Putamen (tissue), 1 donor: ENCODE results near the gene GPR137.
A peak's percentile ranks its signal among the peaks of the same experiment; 100 is the strongest.

Source experiments
- DNase-seq: peaks from one replicate; pipeline ENCODE4 v3.0.0-alpha.2; 2016; ENCODE audit warnings: low spot score

GPR137 gene

DNA sequence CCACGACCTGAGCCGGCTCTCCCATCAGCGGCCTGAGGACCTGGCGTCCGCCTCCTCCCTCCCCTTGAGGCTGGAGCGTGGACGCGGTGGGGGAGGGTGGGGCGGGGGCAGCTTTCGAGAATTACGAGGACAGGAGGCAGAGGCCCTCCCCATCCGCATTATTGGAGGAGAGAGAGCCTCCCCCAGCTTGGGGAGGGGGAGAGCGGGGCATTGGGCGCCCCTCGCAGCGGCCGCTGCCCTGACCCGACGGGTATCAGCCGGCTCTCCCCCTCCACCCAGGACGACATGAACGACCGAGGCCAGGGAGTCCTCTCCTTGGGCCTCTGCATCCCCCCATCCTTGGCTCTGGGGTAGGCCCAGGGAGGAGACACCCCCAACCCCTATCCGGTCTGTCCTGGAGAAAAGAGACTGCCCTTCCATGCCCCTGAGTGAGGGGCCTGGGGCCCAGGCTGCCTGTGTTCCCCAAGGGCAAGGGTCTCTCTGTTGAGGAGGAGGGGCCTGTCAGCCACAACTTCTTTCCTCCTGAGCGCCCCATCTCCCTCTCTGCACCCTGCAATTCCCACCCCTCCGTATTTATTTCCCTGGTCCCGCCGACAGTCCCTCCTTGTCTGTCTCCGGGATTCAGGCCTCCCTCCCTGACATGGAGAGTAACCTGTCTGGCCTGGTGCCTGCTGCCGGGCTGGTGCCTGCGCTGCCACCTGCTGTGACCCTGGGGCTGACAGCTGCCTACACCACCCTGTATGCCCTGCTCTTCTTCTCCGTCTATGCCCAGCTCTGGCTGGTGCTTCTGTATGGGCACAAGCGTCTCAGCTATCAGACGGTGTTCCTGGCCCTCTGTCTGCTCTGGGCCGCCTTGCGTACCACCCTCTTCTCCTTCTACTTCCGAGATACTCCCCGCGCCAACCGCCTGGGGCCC is 495 bp downstream of the GPR137 start:
- no peak for DNase-seq

DNA sequence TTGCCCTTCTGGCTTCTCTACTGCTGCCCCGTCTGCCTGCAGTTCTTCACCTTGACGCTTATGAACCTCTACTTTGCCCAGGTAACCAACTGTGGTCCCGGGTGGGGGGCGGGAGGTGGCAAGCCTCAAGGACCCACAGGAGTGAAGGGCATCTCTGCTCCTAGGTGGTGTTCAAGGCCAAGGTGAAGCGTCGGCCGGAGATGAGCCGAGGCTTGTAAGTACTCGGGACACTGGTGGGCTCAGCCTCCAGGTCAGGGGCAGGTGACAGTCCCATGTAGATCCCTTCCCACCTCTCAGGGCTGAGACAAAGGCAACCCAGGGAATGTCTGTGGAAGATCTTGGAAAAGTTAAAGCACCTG is 1.1 kb downstream of the GPR137 start:
- no peak for DNase-seq

- no peak for DNase-seq
These were observed 2.2 kb downstream of the GPR137 start for GRCh38 chr11:64287676-64288352.

GRCh38 chr11:64288353-64288750 is 2.7 kb downstream of the GPR137 start:
- no peak for DNase-seq

DNA sequence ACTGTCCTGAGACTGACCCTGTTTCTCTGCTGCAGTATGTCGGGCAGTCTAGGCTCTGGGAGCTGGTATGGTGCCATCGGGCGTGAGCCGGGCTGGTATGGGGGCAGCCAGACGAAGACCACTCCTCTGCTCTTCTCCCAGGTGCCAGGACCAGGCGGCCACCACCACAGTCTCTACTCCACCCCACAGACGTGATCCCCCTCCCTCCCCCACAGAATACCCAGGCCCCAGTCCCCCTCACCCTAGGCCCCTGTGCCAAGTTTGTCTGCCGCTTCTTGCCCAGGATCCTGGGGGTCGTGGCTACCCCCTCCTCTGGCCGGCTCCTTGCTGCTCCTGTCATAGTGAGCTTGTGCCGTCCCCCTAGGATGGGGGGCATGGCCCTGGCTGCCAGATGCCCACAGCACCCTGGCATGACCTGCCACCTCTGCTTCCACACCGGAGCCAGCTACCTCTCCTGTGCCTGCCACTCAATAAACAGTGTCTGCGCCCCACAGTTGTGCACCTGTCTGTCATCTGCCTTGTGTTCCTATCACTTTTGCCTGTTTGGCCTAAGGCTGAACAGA is 3.4 kb downstream of the GPR137 start:
- DNase-seq: no peak

GRCh38 chr11:64290352-64291261 is 5.0 kb downstream of the GPR137 start:
- DNase-seq: no peak

DNA sequence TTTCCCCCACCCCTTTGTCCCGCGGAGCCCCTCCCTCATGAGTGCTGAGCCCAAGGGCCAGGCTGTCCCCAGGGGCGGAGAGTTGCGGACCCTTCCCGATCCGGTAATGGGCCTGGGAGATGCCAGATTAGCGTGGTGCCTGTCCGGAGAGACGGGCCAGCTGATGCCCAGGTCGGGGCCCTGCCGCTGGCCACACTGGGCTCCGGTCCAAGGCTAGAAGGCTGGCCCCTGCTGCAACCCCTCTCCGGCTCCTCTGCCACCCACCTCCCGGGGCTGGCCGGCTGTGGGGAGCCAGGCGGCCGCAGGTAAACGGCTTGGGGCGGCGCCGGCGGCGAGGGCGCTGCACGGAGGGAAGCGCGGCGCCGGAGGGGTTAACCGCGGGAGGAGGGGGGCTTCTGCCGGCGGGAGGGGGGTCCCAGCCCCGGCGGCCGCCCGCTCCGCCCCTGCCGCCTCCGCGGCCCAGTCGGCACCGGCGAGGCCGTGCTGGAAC is 5.7 kb downstream of the GPR137 start, which contains the start of gene KCNK4:
Gene KCNK4, plus strand, starts transcription at position 41 of the 490 bp plus-strand sequence. CDS start 1,717 bp downstream, outside the sequence.
- no peak for DNase-seq

- no peak for DNase-seq
These were observed 6.3 kb downstream of the GPR137 start for GRCh38 chr11:64291752-64292459.

DNA sequence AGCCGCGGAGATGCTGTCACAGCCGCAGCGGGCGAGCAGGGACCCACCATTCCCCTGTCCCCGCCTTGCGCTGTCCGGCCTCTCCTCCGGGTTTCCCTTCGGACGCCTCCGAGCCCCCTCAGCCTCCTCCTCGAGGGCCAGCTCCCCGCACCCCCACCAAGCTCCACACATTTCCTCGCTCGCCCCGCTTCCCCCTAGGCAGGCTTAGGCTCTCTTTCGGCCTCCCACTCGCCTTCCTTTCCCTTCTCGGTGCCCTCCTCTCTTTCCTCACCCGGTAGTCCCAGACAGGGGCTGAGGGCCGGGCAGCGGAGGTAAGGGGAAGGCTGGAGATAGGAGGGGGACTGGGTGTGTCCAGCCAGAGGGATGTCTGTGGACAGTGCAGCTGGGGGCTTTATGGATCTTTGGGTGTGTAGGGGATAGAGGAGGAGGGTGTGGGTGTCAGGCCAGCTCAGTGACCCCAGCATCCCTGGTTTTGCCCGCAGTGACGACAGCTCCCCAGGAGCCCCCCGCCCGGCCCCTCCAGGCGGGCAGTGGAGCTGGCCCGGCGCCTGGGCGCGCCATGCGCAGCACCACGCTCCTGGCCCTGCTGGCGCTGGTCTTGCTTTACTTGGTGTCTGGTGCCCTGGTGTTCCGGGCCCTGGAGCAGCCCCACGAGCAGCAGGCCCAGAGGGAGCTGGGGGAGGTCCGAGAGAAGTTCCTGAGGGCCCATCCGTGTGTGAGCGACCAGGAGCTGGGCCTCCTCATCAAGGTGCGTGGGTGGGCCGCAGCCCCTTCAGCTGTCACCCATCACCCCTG is 7.0 kb downstream of the GPR137 start:
- DNase-seq: no peak

DNA sequence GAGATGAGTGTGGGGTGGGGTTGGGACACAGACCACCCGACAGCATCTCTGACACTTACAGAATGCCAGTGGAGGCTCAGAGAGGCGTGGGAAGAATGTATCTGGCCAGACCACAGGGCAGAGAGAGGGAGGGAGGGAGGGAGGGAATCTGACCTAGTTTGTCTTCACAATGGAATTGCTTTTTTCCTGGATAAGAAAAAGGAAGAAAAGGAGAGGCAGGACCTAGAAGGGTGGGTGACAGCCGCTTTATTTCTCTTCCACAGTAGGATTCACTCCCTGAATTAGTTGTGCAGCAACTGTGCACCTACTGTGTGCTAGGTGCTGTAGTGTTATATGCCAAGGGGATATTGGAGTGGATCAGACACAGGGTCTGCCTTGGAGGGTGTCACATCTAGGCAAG is 9.1 kb downstream of the GPR137 start:
- DNase-seq: no peak

GRCh38 chr11:64295760-64296159 is 10.1 kb downstream of the GPR137 start:
- no peak for DNase-seq

DNA sequence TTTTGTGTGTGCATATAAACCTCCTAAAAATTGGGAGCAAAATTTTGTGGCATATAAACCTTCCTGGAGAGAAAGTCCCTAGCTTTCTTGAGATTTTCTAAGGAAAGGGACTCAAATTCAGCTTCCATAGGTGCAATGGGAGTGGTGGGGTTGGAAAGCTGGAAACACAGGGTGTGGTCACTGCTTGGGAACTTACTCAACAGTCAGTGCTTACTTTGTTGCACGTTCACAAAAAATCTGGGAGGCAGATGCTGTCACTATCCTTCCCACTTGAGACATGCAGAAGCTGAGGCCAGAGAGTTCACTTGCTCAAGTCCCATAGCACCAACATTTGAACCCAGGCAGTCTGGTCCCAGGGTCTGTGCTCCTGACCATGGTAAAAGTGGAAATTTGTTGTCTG is 10.6 kb downstream of the GPR137 start:
- DNase-seq: no peak

- no peak for DNase-seq
These were observed 11.4 kb downstream of the GPR137 start for GRCh38 chr11:64296830-64297698.

- DNase-seq: no peak
These were observed 12.2 kb downstream of the GPR137 start for GRCh38 chr11:64297699-64298358.

- peak; percentile 68 for DNase-seq
These were observed 13.6 kb downstream of the GPR137 start for GRCh38 chr11:64298966-64299846.

DNA sequence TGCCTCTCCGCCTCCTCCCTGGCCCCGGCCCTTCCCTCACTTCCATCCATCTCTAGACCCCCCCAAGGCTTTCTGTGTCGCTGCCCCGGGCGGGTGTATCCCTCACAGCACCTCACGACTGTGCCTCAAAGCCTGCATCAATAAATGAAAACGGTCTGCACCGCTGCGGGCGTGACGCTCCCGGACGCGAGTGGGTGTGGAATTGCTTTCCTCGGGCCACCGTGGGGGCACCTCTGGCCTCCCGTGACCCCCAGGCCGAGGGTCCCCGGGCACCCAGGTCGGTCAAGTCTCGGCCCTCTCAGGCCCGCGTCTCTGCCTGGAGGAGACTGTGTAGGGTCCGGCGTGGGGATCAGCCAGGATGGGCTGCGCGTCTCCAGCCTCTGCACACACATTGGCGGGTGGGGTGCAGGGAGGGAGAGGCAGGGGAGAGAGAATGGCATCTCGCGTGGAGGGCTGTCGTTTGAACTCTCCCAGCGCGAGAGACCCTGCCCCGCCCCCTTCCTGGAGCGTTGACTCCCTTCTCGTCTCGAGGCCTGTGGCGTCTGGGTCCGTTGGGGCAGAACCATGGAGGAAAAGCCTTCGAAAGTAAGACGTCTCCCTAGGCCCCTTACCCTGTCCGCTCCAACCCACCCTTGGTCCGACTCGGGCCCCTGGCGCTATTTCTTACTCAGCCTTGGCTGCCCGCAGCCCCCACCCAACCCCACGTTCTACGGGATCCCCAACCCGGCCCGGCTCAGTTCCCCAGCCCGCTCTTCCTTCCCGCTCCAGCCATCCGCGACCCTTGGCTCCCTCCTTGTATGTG is 14.4 kb downstream of the GPR137 start, which contains the start of gene CATSPERZ:
Gene CATSPERZ, plus strand, starts transcription at position 512 of the 802 bp plus-strand sequence. Its CDS starts 53 bp downstream, at position 565.
- DNase-seq: no peak
